ENCODE results near the gene AKAP13.

AKAP13 gene

GRCh38 chr15:85706779-85707518 is 326.5 kb downstream of the AKAP13 start:
- peak; percentile 12 for DNase-seq (ENCODE audit: low spot score)

- DNase-seq (ENCODE audit: low spot score): peak; percentile 20
These were observed 327.3 kb downstream of the AKAP13 start for GRCh38 chr15:85707519-85708338.

GRCh38 chr15:85708402-85708941 is 328.1 kb downstream of the AKAP13 start:
- DNase-seq (ENCODE audit: low spot score): no peak

- no peak for DNase-seq (ENCODE audit: low spot score)
These were observed 328.8 kb downstream of the AKAP13 start for GRCh38 chr15:85709250-85709649.

GRCh38 chr15:85710340-85710842 is 330.0 kb downstream of the AKAP13 start:
- no peak for DNase-seq (ENCODE audit: low spot score)

GRCh38 chr15:85711580-85712192 is 331.3 kb downstream of the AKAP13 start:
- DNase-seq (ENCODE audit: low spot score): no peak

- DNase-seq (ENCODE audit: low spot score): no peak
These were observed 335.9 kb downstream of the AKAP13 start for GRCh38 chr15:85716261-85716660.

GRCh38 chr15:85717212-85717611 is 336.8 kb downstream of the AKAP13 start:
- DNase-seq (ENCODE audit: low spot score): no peak

- DNase-seq (ENCODE audit: low spot score): no peak
These were observed 338.0 kb downstream of the AKAP13 start for GRCh38 chr15:85718271-85718971.

GRCh38 chr15:85718981-85719380 is 338.6 kb downstream of the AKAP13 start:
- DNase-seq (ENCODE audit: low spot score): no peak

GRCh38 chr15:85722374-85723152 is 342.2 kb downstream of the AKAP13 start:
- DNase-seq (ENCODE audit: low spot score): no peak

- no peak for DNase-seq (ENCODE audit: low spot score)
These were observed 343.9 kb downstream of the AKAP13 start for GRCh38 chr15:85723960-85724945.

GRCh38 chr15:85725019-85725418 is 344.6 kb downstream of the AKAP13 start:
- no peak for DNase-seq (ENCODE audit: low spot score)

- no peak for DNase-seq (ENCODE audit: low spot score)
These were observed 345.2 kb downstream of the AKAP13 start for GRCh38 chr15:85725564-85725963.

- DNase-seq (ENCODE audit: low spot score): no peak
These were observed 346.1 kb downstream of the AKAP13 start for GRCh38 chr15:85726454-85726853.

- DNase-seq (ENCODE audit: low spot score): no peak
These were observed 346.7 kb downstream of the AKAP13 start for GRCh38 chr15:85727068-85727467.

GRCh38 chr15:85730001-85730820 is 349.8 kb downstream of the AKAP13 start:
- DNase-seq (ENCODE audit: low spot score): peak; percentile 67

GRCh38 chr15:85733416-85733815 is 353.0 kb downstream of the AKAP13 start:
- DNase-seq (ENCODE audit: low spot score): no peak

- DNase-seq (ENCODE audit: low spot score): no peak
These were observed 356.7 kb downstream of the AKAP13 start for GRCh38 chr15:85737061-85737460.

Data from AG08396 (cell line).